Suprapubic skin (tissue), 4 donors: ENCODE measurements around the gene FAM53C. TPM values are rescaled to one million over a fixed set of nuclear protein-coding genes. Genes with fewer than 3 reads are reported as not detected.
"Not testable (repeated sequence)": the region's sequence is repeated elsewhere in the genome, so short reads cannot be mapped to it uniquely, and the experiment has no call there.

ENCODE experiments used
- DNase-seq, 2 donors: peaks; one replicate each; pipeline ENCODE4 v3.0.0-alpha.2; 2019; ENCODE audit warnings: low spot score in 2 of 2
- H3K27ac ChIP-seq: fragments of 200-600 bp; sonication (generic); one replicate; pipeline ENCODE4 v1.5.1; 2019
- H3K27me3 ChIP-seq: fragments of 200-600 bp; sonication (generic); one replicate; pipeline ENCODE4 v1.5.1; 2019
- H3K36me3 ChIP-seq: fragments of 200-600 bp; sonication (generic); one replicate; pipeline ENCODE4 v1.5.1; 2019
- H3K4me1 ChIP-seq: fragments of 200-600 bp; sonication (generic); one replicate; pipeline ENCODE4 v1.5.1; 2019
- H3K4me3 ChIP-seq: fragments of 200-600 bp; sonication (generic); one replicate; pipeline ENCODE4 v1.5.1; 2019; ENCODE audit warnings: mild to moderate bottlenecking
- H3K9me3 ChIP-seq: fragments of 200-600 bp; sonication (generic); one replicate; pipeline ENCODE4 v1.5.1; 2019
- CTCF ChIP-seq, 2 donors: fragments of 200-600 bp in 1 of 2; fragments of 450-650 bp in 1 of 2; sonication (generic) in 1 of 2; IDR thresholded peaks; one replicate each; pipeline ENCODE4 v1.5.1; 2016 to 2019; ENCODE audit warnings: antibody characterized with exemption in 2 of 2, mild to moderate bottlenecking in 1 of 2, moderate library complexity in 1 of 2
- EP300 ChIP-seq: sonication (generic); formaldehyde crosslinking; IDR thresholded peaks from one replicate; pipeline ENCODE4 v1.6.1; 2017; ENCODE audit warnings: antibody characterized with exemption
- POLR2A ChIP-seq, 2 donors: fragments of 450-650 bp; IDR thresholded peaks; one replicate each; pipeline ENCODE4 v1.6.1; 2017; ENCODE audit warnings: antibody characterized with exemption in 2 of 2, mild to moderate bottlenecking in 2 of 2, moderate library complexity in 2 of 2
- POLR2AphosphoS5 ChIP-seq, 3 donors: sonication (generic); formaldehyde crosslinking; IDR thresholded peaks; one replicate each; pipeline ENCODE4 v1.6.1; 2017; ENCODE audit warnings: antibody characterized with exemption in 3 of 3
- WGBS: methylation state at CpG from one replicate; pipeline ENCODE4 v1.1.5; 2018; 5-methylcytosine and 5-hydroxymethylcytosine counted together
- total RNA-seq, 4 donors: library from RNA; depleted of rRNA; stranded (reverse); fragments of >200 nt; gene quantifications; one replicate each; pipeline ENCODE4 v1.1.0, GENCODE V29; 2016

The FAM53C gene
- total RNA-seq, 4 donors from 2014 or later = 18.1 to 31.1 (median 22.4) TPM

GRCh38 chr5:138316355-138316754, 21.7 kb upstream of the FAM53C start:
- TF ChIP-seq EP300 (no peak), POLR2A (IDR thresholded peaks at IDR 0.05) (no peak), POLR2AphosphoS5 (IDR thresholded peaks at IDR 0.05) (no peak), CTCF (IDR thresholded peaks at IDR 0.05) (no peak)
- WGBS = 69% methylated on average over 3 of the region's 3 CpGs
- DNase-seq = peak in 1 of 2 donors; percentile 50

GRCh38 chr5:138318211-138318610, 19.9 kb upstream of the FAM53C start:
- H3K4me1 ChIP-seq, H3K27me3 ChIP-seq, H3K9me3 ChIP-seq, H3K4me3 ChIP-seq, H3K36me3 ChIP-seq, H3K27ac ChIP-seq: not testable (repeated sequence)
- 92% methylated on average over 4 of the region's 4 CpGs for WGBS
- DNase-seq = peak in 1 of 2 donors; percentile 4

More at GRCh38 chr5:138316355-138316754, 21.7 kb upstream of the FAM53C start:
- Histone ChIP-seq H3K27me3 (no peaks in the 10 kb centered on the region), H3K27ac (no peak overlapping the region), H3K4me1 (no peaks in the 10 kb centered on the region), H3K9me3 (no peaks in the 10 kb centered on the region), H3K4me3 (no peak overlapping the region), H3K36me3 (no peaks in the 10 kb centered on the region)

GRCh38 chr5:138330813-138331448, 7.1 kb upstream of the FAM53C start:
- TF ChIP-seq EP300 (no peak), POLR2A (IDR thresholded peaks at IDR 0.05) (no peak), CTCF (IDR thresholded peaks at IDR 0.05) (no peak), POLR2AphosphoS5 (IDR thresholded peaks at IDR 0.05) (no peak)
- WGBS = 5% methylated on average over 12 of the region's 12 CpGs
- Histone ChIP-seq H3K9me3 (no peaks in the 10 kb centered on the region), H3K4me3 (peak overlapping the region; percentile 63), H3K4me1 (peaks cover 15% of the 10 kb centered on the region), H3K27me3 (no peaks in the 10 kb centered on the region), H3K36me3 (no peaks in the 10 kb centered on the region), H3K27ac (no peak overlapping the region)
- DNase-seq = no peak

GRCh38 chr5:138331449-138332368, 6.4 kb upstream of the FAM53C start, which contains the start of gene CDC25C:
Gene CDC25C (minus strand): TSS chr5:138331804. CDS start chr5:138331180, 624 bp downstream.
- Histone ChIP-seq H3K4me3 (peak within 1 kb of the TSS; percentile 63), H3K27ac (no peak within 1 kb of the TSS), H3K4me1 (peaks cover 16% of the 10 kb centered on the region), H3K36me3 (no peaks in the 10 kb centered on the region), H3K9me3 (no peaks in the 10 kb centered on the region), H3K27me3 (no peaks in the 10 kb centered on the region)
- peak; percentile 99 for DNase-seq
- TF ChIP-seq POLR2AphosphoS5 (IDR thresholded peaks at IDR 0.05) = no peak
- TF ChIP-seq CTCF (IDR thresholded peaks at IDR 0.05) = no peak
- no peak for TF ChIP-seq POLR2A (IDR thresholded peaks at IDR 0.05)
- TF ChIP-seq EP300 = no peak
- WGBS = under 1% methylated on average over 52 of the region's 55 CpGs

GRCh38 chr5:138334867-138335447, 3.1 kb upstream of the FAM53C start:
- H3K4me3 ChIP-seq = no peak overlapping the region
- H3K9me3 ChIP-seq = no peaks in the 10 kb centered on the region
- TF ChIP-seq POLR2AphosphoS5 (IDR thresholded peaks at IDR 0.05) (no peak), POLR2A (IDR thresholded peaks at IDR 0.05) (no peak)
- H3K27ac ChIP-seq = no peak overlapping the region
- DNase-seq = no peak
- WGBS = 70% methylated on average over 3 of the region's 3 CpGs
- no peaks in the 10 kb centered on the region for H3K27me3 ChIP-seq
- no peaks in the 10 kb centered on the region for H3K36me3 ChIP-seq
- H3K4me1 ChIP-seq = peaks cover 34% of the 10 kb centered on the region
